HCT116 (cell line): ENCODE measurements around the gene CUL9. TPM values are rescaled to one million over a fixed set of nuclear protein-coding genes. Genes with fewer than 3 reads are reported as not detected.

Source experiments
- ATAC-seq: fragments of 200-7000 bp; cut with Tn5 transposase; 2 replicates; pipeline ENCODE4 v1.9.1; 2020; ENCODE audit warnings: mild to moderate bottlenecking, moderate library complexity
- BruUV-seq: library from RNA; stranded (reverse); fragments of 400-500 nt; replicated peaks from 2 replicates; lab custom pipeline; 2021; lab: Mats Ljungman, UMichigan
- CTCF ChIA-PET: fragments of 300-600 bp; sonication (Branson Sonifier 250); formaldehyde crosslinking; loops from one replicate; lab custom pipeline; 2021; ENCODE audit warnings: antibody characterized with exemption; lab: Charles Lee
- POLR2A ChIA-PET: fragments of 300-600, 350-600 bp; sonication (Branson Sonifier 250); formaldehyde crosslinking; loops from one replicate; lab custom pipeline; 2021; ENCODE audit warnings: antibody characterized with exemption; lab: Charles Lee
- RAD21 ChIA-PET, 2 experiments: fragments of 300-600 bp; sonication (Branson Sonifier 250); formaldehyde crosslinking; loops; one replicate each; lab custom pipeline; 2023; ENCODE audit warnings: low total read pairs in 2 of 2; ENCODE audit not compliant: uncharacterized antibody in 2 of 2, unreplicated experiment in 2 of 2, low non-redundant PET in 1 of 2; lab: Charles Lee
- DNase-seq: peaks from one replicate; pipeline ENCODE4 v3.0.0-alpha.2; 2010; ENCODE audit warnings: low read depth, low spot score
- H2AFZ ChIP-seq: fragments of 200-600 bp; shearing (Covaris generic), sonication (generic); 2 replicates; pipeline ENCODE4 v1.6.1; 2017; ENCODE audit warnings: low read depth, mixed run types, mixed read lengths, antibody characterized with exemption, low read length; ENCODE audit not compliant: poor library complexity, severe bottlenecking
- H3K27ac ChIP-seq: 2 replicates; pipeline ENCODE4 v1.5.1; 2012; ENCODE audit warnings: low read depth, low read length
- H3K27me3 ChIP-seq: fragments of 200-600 bp; sonication (generic); 2 replicates; pipeline ENCODE4 v1.6.1; 2016; ENCODE audit warnings: mixed run types, low read length, mixed read lengths; ENCODE audit not compliant: insufficient read depth
- H3K36me3 ChIP-seq, 2 experiments: fragments of 200-500 bp in 1 of 2; fragments of 200-600 bp in 1 of 2; sonication (Bioruptor generic) in 1 of 2; sonication (generic) in 1 of 2; 2 replicates each; pipeline versions ENCODE4 v1.5.1 to v1.6.1; 2014 to 2016; ENCODE audit warnings: low read length in 2 of 2, inconsistent platforms in 1 of 2, mixed read lengths in 1 of 2, mixed run types in 1 of 2; ENCODE audit not compliant: insufficient read depth in 2 of 2, control insufficient read depth in 1 of 2
- H3K4me1 ChIP-seq, 2 experiments: fragments of 200-600 bp in 1 of 2; sonication (generic) in 1 of 2; 2 replicates each; pipeline versions ENCODE4 v1.5.1 to v1.6.1; 2012 to 2017; ENCODE audit warnings: low read length in 2 of 2, inconsistent platforms in 1 of 2, mild to moderate bottlenecking in 1 of 2, mixed read lengths in 1 of 2, mixed run types in 1 of 2, moderate library complexity in 1 of 2; ENCODE audit not compliant: insufficient read depth in 2 of 2, control insufficient read depth in 1 of 2
- H3K4me2 ChIP-seq: fragments of 200-600 bp; sonication (generic); 2 replicates; pipeline ENCODE4 v1.6.1; 2017; ENCODE audit warnings: mixed run types, low read length, mixed read lengths
- H3K4me3 ChIP-seq, 2 experiments: fragments of 200-600 bp in 1 of 2; sonication (generic) in 1 of 2; replicated peaks in 1 of 2; 2 replicates each; pipeline ENCODE4 v1.5.1; 2011 to 2016; ENCODE audit warnings: low read length in 2 of 2, control low read depth in 1 of 2, low read depth in 1 of 2, mild to moderate bottlenecking in 1 of 2, mixed read lengths in 1 of 2, mixed run types in 1 of 2
- H3K79me2 ChIP-seq: fragments of 200-600 bp; sonication (generic); 2 replicates; pipeline ENCODE4 v1.6.1; 2017; ENCODE audit warnings: mild to moderate bottlenecking, mixed run types, low read length, moderate library complexity, mixed read lengths; ENCODE audit not compliant: insufficient read depth
- H3K9ac ChIP-seq: fragments of 200-600 bp; sonication (generic); 2 replicates; pipeline ENCODE4 v1.6.1; 2016; ENCODE audit warnings: low read length, mixed read lengths
- H3K9me2 ChIP-seq: fragments of 200-600 bp; sonication (generic), shearing (Covaris generic); 2 replicates; pipeline ENCODE4 v1.6.1; 2017; ENCODE audit warnings: mixed run types, mild to moderate bottlenecking, moderate library complexity; ENCODE audit not compliant: insufficient read depth
- H3K9me3 ChIP-seq, 2 experiments: fragments of 200-500 bp in 1 of 2; fragments of 200-600 bp in 1 of 2; sonication (Bioruptor generic) in 1 of 2; sonication (generic) in 1 of 2; 2 replicates each; pipeline ENCODE4 v1.6.1; 2014 to 2017; ENCODE audit warnings: low read length in 2 of 2, mixed read lengths in 2 of 2, inconsistent platforms in 1 of 2, low read depth in 1 of 2, mild to moderate bottlenecking in 1 of 2, mixed run types in 1 of 2, moderate library complexity in 1 of 2; ENCODE audit not compliant: control insufficient read depth in 1 of 2, insufficient read depth in 1 of 2
- H4K20me1 ChIP-seq: fragments of 200-600 bp; sonication (generic), shearing (Covaris generic); 2 replicates; pipeline ENCODE4 v1.6.1; 2017; ENCODE audit warnings: mixed run types, mild to moderate bottlenecking, moderate library complexity; ENCODE audit not compliant: insufficient read depth
- CEBPB ChIP-seq: IDR thresholded peaks from 2 replicates; pipeline ENCODE4 v1.6.1; 2012; ENCODE audit warnings: low read depth
- ELF1 ChIP-seq: IDR thresholded peaks from 2 replicates; pipeline ENCODE4 v1.6.1; 2012; ENCODE audit warnings: low read depth, borderline replicate concordance
- EZH2 ChIP-seq: fragments of 200-600 bp; sonication (generic); IDR thresholded peaks from 2 replicates; pipeline ENCODE4 v1.6.1; 2017; ENCODE audit warnings: antibody characterized with exemption, mixed run types
- EZH2phosphoT487 ChIP-seq: fragments of 200-600 bp; IDR thresholded peaks from 2 replicates; pipeline ENCODE4 v1.6.1; 2018; ENCODE audit warnings: antibody characterized with exemption, borderline replicate concordance
- JUND ChIP-seq: IDR thresholded peaks from 2 replicates; pipeline ENCODE4 v1.6.1; 2012
- MAX ChIP-seq: IDR thresholded peaks from 2 replicates; pipeline ENCODE4 v1.6.1; 2012
- POLR2A ChIP-seq: IDR thresholded peaks from 2 replicates; pipeline ENCODE4 v1.7.0; 2011; ENCODE audit warnings: borderline replicate concordance; ENCODE audit not compliant: insufficient read depth, insufficient read length; ENCODE audit errors: extremely low read depth
- POLR2AphosphoS5 ChIP-seq: IDR thresholded peaks from 2 replicates; pipeline ENCODE4 v1.6.1; 2011; ENCODE audit warnings: mild to moderate bottlenecking, low read depth, low read length, moderate library complexity
- SIN3A ChIP-seq: IDR thresholded peaks from 2 replicates; pipeline ENCODE4 v1.6.1; 2012; ENCODE audit warnings: low read depth
- SRF ChIP-seq: IDR thresholded peaks from 2 replicates; pipeline ENCODE4 v1.6.1; 2012; ENCODE audit warnings: low read depth
- TCF7L2 ChIP-seq: IDR thresholded peaks from 2 replicates; pipeline ENCODE4 v1.7.0; 2011; ENCODE audit warnings: borderline replicate concordance, inconsistent platforms; ENCODE audit not compliant: insufficient read depth, insufficient read length; ENCODE audit errors: extremely low read depth
- YY1 ChIP-seq: IDR thresholded peaks from 2 replicates; pipeline ENCODE4 v1.6.1; 2011; ENCODE audit warnings: low read length, low read depth, moderate library complexity, mild to moderate bottlenecking; ENCODE audit not compliant: insufficient replicate concordance; ENCODE audit errors: extremely low read depth
- ZFX ChIP-seq: fragments of 450-650 bp; IDR thresholded peaks from 2 replicates; pipeline ENCODE4 v1.6.1; 2017
- ZNF274 ChIP-seq: fragments of 200-500 bp; sonication (Bioruptor generic); IDR thresholded peaks from 2 replicates; pipeline ENCODE4 v1.6.1; 2014; ENCODE audit warnings: mild to moderate bottlenecking, low read depth, low read length, inconsistent platforms
- intact Hi-C: fragments of 100-400 bp; cut with micrococcal nuclease; formaldehyde crosslinking; loops from 2 replicates; pipeline ENCODE4 v1.10.0; 2022
- total RNA-seq: library from RNA; stranded (reverse); gene quantifications from one replicate; pipeline ENCODE4 v1.2.1, GENCODE V29; 2021; ENCODE audit not compliant: unreplicated experiment
- TF ChIP-seq, protein P1 (sequence below): IDR thresholded peaks from 2 replicates; pipeline ENCODE4 v1.6.1; 2012
- TF ChIP-seq, protein P2 (sequence below): IDR thresholded peaks from 2 replicates; pipeline ENCODE4 v1.6.1; 2011; ENCODE audit warnings: mild to moderate bottlenecking, low read length, moderate library complexity; ENCODE audit not compliant: insufficient replicate concordance; ENCODE audit errors: extremely low read depth
- TF ChIP-seq, protein P3 (sequence below), 3 experiments: fragments of 200-600 bp in 1 of 3; sonication (generic) in 1 of 3; IDR thresholded peaks in 2 of 3; conservative IDR thresholded peaks in 1 of 3; 2 replicates each; pipeline ENCODE4 v1.5.1; 2012 to 2017; ENCODE audit warnings: low read depth in 2 of 3, low read length in 2 of 3, antibody characterized with exemption in 1 of 3, borderline replicate concordance in 1 of 3, control low read depth in 1 of 3, mild to moderate bottlenecking in 1 of 3, mixed read lengths in 1 of 3, mixed run types in 1 of 3, moderate library complexity in 1 of 3; ENCODE audit not compliant: insufficient read depth in 1 of 3

Gene CUL9
- total RNA-seq, 1 experiment from 2014 or later: 36.5 TPM

- no peak for ATAC-seq
- Histone ChIP-seq H3K79me2 (no peaks in the 10 kb centered on the region), H3K4me2 (no peak overlapping the region), H3K36me3 (no peaks in the 10 kb centered on the region), H3K9me3 (no peaks in the 10 kb centered on the region), H4K20me1 (no peaks in the 10 kb centered on the region), H3K9me2 (no peaks in the 10 kb centered on the region), H2AFZ (no peak overlapping the region), H3K27me3 (no peaks in the 10 kb centered on the region), H3K9ac (no peak overlapping the region), H3K4me3 (no peak overlapping the region), H3K27ac (no peak overlapping the region), H3K4me1 (no peaks in the 10 kb centered on the region)
- CTCF ChIA-PET: interaction anchor here (0.9 kb wide), 1 partner anchor 9 kb away, joined by 3 read pairs; no protein-coding TSS in a partner anchor
- no peak for DNase-seq
- RAD21 ChIA-PET: no interaction called here
- intact Hi-C loops: no loop called here
- POLR2A ChIA-PET: no interaction called here
- TF ChIP-seq SRF (no peak), ZFX (no peak), JUND (no peak), POLR2A (no peak), EZH2phosphoT487 (no peak), CEBPB (no peak), EZH2 (no peak)
- no TSS peak for BruUV-seq
These were observed 89.9 kb downstream of the CUL9 start for GRCh38 chr6:43271944-43272343.

GRCh38 chr6:43273707-43274106 lies 91.7 kb downstream of the CUL9 start:
- H3K36me3 ChIP-seq: no peaks in the 10 kb centered on the region
- no peak for ATAC-seq
- no peak overlapping the region for H3K9ac ChIP-seq
- H3K9me2 ChIP-seq: no peaks in the 10 kb centered on the region
- H4K20me1 ChIP-seq: no peaks in the 10 kb centered on the region
- POLR2A ChIA-PET: no interaction called here
- no TSS peak for BruUV-seq
- no peak overlapping the region for H3K27ac ChIP-seq
- RAD21 ChIA-PET: no interaction called here
- H3K27me3 ChIP-seq: no peaks in the 10 kb centered on the region
- intact Hi-C loops: no loop called here
- H3K4me3 ChIP-seq: no peak overlapping the region
- no peak overlapping the region for H3K4me2 ChIP-seq
- CTCF ChIA-PET: no interaction called here
- no peaks in the 10 kb centered on the region for H3K79me2 ChIP-seq
- H3K9me3 ChIP-seq: no peaks in the 10 kb centered on the region
- H2AFZ ChIP-seq: no peak overlapping the region
- peaks cover 0 to 10% of the 10 kb centered on the region in 2 experiments; a peak in 2 of 4 replicates for H3K4me1 ChIP-seq
- no peak for DNase-seq
- TF ChIP-seq ZNF274 (no peak), ELF1 (no peak), TCF7L2 (no peak), SIN3A (no peak), SRF (no peak), MAX (no peak), YY1 (no peak), ZFX (no peak), POLR2AphosphoS5 (no peak), JUND (no peak)
- TF ChIP-seq, protein P1, sequence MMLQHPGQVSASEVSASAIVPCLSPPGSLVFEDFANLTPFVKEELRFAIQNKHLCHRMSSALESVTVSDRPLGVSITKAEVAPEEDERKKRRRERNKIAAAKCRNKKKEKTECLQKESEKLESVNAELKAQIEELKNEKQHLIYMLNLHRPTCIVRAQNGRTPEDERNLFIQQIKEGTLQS: no peak
- TF ChIP-seq, protein P2, sequence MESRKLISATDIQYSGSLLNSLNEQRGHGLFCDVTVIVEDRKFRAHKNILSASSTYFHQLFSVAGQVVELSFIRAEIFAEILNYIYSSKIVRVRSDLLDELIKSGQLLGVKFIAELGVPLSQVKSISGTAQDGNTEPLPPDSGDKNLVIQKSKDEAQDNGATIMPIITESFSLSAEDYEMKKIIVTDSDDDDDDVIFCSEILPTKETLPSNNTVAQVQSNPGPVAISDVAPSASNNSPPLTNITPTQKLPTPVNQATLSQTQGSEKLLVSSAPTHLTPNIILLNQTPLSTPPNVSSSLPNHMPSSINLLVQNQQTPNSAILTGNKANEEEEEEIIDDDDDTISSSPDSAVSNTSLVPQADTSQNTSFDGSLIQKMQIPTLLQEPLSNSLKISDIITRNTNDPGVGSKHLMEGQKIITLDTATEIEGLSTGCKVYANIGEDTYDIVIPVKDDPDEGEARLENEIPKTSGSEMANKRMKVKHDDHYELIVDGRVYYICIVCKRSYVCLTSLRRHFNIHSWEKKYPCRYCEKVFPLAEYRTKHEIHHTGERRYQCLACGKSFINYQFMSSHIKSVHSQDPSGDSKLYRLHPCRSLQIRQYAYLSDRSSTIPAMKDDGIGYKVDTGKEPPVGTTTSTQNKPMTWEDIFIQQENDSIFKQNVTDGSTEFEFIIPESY: no peak
- TF ChIP-seq, protein P3, sequence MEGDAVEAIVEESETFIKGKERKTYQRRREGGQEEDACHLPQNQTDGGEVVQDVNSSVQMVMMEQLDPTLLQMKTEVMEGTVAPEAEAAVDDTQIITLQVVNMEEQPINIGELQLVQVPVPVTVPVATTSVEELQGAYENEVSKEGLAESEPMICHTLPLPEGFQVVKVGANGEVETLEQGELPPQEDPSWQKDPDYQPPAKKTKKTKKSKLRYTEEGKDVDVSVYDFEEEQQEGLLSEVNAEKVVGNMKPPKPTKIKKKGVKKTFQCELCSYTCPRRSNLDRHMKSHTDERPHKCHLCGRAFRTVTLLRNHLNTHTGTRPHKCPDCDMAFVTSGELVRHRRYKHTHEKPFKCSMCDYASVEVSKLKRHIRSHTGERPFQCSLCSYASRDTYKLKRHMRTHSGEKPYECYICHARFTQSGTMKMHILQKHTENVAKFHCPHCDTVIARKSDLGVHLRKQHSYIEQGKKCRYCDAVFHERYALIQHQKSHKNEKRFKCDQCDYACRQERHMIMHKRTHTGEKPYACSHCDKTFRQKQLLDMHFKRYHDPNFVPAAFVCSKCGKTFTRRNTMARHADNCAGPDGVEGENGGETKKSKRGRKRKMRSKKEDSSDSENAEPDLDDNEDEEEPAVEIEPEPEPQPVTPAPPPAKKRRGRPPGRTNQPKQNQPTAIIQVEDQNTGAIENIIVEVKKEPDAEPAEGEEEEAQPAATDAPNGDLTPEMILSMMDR (IDR thresholded peaks at IDR 0.05 in 2 of 3, conservative IDR thresholded peaks at IDR 0.05 in 1 of 3; ENCODE audit: borderline replicate concordance in 1 of 3, insufficient read depth in 1 of 3, low read depth in 2 of 3, low read length in 2 of 3): no peak
